HG03432 (cell line): ENCODE results near the gene SCAF1.

Experiments
- ATAC-seq: cut with Tn5 transposase; IDR thresholded peaks from one replicate; pipeline ENCODE4 v1.9.1; 2021; ENCODE audit warnings: mild to moderate bottlenecking, moderate library complexity; ENCODE audit not compliant: unreplicated experiment

The SCAF1 gene, protein sequence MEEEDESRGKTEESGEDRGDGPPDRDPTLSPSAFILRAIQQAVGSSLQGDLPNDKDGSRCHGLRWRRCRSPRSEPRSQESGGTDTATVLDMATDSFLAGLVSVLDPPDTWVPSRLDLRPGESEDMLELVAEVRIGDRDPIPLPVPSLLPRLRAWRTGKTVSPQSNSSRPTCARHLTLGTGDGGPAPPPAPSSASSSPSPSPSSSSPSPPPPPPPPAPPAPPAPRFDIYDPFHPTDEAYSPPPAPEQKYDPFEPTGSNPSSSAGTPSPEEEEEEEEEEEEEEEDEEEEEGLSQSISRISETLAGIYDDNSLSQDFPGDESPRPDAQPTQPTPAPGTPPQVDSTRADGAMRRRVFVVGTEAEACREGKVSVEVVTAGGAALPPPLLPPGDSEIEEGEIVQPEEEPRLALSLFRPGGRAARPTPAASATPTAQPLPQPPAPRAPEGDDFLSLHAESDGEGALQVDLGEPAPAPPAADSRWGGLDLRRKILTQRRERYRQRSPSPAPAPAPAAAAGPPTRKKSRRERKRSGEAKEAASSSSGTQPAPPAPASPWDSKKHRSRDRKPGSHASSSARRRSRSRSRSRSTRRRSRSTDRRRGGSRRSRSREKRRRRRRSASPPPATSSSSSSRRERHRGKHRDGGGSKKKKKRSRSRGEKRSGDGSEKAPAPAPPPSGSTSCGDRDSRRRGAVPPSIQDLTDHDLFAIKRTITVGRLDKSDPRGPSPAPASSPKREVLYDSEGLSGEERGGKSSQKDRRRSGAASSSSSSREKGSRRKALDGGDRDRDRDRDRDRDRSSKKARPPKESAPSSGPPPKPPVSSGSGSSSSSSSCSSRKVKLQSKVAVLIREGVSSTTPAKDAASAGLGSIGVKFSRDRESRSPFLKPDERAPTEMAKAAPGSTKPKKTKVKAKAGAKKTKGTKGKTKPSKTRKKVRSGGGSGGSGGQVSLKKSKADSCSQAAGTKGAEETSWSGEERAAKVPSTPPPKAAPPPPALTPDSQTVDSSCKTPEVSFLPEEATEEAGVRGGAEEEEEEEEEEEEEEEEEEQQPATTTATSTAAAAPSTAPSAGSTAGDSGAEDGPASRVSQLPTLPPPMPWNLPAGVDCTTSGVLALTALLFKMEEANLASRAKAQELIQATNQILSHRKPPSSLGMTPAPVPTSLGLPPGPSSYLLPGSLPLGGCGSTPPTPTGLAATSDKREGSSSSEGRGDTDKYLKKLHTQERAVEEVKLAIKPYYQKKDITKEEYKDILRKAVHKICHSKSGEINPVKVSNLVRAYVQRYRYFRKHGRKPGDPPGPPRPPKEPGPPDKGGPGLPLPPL

GRCh38 chr19:49641688-49642491, at the start of gene SCAF1:
Gene SCAF1, plus strand, starts transcription at chr19:49642209. Its CDS starts 2,818 bp downstream, at chr19:49645027.
- peak; percentile 60 for ATAC-seq

DNA sequence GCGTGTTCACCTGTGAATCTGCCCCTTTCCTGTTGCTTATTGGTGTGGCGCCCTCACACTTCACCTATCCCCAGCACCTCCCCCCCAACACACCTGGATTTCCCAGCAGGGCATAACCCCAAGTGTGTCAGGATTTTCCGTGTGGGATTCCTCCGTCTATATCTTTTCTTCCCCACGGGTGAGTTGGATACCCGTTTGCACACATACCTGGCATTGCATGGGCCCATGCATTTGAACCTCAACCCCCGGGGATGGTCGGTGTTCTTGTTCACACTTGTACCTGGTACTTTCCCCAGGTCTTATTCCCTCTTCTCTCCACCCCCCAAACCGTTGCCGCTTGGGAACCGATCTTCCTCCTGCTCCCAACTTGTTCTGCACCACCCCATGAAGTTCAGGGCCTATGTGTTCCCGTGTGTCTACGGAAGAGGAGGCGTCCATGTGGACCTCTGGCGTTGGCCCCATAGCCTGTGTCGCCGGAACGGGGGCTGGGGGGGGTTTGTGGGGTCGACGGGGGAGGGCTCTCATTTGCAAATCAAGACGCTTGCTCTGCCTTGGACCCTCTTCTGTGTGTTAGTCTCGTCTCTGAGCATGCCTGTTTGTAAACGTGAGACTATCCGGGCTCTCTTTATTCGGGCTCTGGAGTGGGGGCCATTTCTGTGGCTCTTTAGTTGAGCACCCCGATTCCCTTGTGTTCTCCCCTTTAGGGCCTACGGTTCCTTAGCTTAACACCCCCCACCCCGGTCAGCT, 49.4 kb upstream of the SCAF1 start:
- no peak for ATAC-seq

DNA sequence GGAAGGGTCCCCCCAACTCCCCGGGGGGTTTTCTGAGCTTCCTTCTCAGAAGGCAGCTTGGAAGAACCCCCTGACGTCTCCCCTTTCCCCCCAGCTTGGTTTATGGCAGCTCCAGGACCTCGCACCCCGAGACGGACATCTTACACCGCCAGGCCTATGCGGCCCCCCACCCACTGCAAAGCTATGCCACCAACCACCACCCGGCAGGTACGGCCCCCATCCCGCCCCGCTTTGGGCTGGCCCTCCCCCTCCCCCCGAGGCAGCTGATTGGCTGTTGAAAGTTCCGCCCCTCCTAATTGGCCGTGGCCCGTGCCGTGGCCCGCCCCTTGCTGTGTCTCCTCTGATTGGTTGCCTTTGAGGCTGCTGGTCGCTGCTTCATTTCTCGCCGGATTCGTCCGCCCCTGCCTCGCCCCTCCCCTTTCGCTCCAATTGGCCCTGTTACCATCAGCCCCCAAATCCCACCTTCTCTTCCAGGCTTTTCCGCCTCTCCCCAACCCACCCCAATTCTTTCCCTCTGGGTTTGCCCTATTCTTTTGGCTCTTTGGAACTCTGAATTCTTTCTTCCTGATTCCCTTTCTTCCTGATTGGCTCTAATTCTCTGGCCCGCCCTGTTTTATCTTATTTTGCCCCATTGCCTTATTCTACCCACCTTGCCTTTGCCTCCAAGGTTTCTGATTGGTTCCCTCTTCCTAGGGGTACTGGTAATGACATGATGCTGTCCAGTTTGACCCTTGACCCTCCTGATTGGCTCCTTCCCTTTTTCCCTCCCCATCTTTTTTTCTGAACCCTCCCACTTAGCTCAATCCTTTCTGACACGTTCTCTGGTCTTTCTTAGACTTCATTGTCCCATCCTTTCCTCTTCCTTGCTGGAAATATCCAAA, 48.5 kb upstream of the SCAF1 start:
- ATAC-seq: peak; percentile 36

DNA sequence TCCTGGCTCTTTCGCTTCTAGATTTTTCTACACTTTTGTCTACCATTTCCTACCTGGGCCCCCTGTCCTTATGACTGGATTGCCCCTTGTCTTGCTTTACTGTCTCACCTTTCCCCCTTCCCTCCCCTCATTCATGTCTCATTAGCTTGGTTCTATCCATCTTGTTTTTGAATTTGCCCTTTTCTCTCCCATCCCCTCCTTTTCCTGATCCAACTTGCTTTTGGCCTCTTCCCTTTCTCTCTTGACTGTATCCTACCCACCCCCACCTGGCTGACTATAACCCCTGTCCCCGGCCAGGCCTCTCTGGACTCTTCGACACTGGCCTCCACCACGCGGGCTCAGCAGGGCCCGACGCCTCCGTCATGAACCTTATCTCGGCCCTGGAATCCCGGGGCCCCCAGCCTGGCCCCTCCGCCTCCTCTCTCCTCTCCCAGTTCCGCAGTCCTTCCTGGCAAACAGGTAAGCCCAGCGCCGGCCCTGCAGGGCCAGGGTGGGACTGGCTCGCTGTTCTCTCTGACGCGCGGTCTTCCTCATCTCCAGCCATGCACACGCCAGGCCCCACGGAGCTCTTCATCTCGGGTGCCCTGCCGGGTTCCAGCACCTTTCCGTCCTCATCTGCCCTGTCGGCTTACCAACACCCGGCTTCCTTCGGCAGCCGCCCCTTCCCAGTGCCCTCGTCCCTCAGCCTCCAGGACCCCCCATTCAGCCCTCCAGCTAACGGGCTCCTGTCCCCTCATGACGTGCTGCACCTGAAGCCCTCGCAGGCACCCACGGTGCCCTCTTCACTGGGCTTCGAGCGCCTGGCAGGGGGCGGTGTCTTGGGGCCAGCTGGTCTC, 47.6 kb upstream of the SCAF1 start:
- ATAC-seq: no peak

DNA sequence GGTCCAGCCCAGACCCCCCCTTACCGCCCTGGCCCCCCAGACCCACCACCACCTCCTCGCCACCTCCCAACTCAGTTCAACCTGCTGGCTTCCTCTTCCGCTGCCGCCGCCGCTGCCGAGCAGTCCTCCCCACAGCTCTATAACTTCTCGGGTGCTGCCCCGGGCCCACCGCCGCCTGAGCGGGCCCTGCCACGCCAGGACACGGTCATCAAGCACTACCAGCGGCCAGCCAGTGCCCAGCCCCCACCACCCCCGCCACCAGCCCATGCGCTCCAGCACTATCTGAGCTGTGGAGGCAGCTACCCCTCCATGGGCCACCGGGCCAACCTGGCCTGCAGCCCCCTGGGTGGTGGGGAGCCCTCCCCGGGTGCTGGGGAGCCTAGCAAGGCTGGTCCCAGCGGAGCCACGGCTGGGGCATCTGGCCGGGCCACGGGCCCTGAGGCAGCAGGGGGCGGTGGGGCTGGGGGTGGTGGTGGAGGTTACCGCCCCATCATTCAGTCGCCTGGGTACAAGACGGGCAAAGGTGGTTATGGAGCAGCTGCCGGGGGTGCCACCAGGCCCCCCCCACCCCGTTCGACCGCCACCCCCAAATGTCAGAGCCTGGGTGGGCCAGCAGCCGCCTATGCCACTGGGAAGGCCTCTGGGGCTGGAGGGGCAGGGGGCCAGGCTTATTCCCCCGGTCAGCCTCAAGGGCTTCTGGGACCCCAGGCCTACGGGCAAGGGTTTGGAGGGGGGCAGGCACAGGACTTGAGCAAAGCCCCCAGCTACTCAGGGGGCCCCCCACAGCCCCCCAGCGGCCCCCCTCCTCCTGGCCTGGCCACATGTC, 46.8 kb upstream of the SCAF1 start:
- ATAC-seq: no peak

DNA sequence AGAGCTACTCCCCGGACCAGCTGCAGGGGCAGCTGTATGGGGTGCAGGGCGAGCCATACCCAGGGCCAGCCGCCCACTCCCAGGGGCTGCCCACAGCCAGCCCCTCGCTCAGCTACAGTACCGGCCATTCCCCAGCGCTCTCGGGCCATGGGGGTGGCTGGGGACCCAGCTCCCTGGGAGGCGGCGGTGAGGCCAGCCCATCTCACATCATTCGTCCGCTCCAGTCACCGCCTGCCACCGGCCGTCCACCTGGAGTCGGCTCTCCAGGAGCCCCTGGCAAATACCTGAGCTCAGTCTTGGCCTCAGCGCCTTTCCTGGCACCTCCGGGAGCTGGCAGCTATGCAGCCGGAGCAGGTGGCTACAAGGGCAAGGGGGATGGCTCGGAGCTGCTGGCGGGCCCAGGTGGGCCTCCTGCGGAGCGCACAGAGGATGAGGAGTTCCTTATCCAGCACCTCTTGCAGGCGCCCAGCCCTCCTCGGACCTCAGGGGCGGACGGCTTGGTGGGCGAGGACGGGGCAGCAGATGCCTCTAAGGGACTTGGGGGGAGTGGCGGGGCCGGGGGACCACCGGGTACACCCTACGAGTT, 46.1 kb upstream of the SCAF1 start:
- no peak for ATAC-seq

- ATAC-seq: no peak
Measured at GRCh38 chr19:49596407-49596806, 45.6 kb upstream of the SCAF1 start.

- no peak for ATAC-seq
Measured at GRCh38 chr19:49596954-49597702, 44.9 kb upstream of the SCAF1 start.

GRCh38 chr19:49597703-49597974, 44.4 kb upstream of the SCAF1 start:
- no peak for ATAC-seq

DNA sequence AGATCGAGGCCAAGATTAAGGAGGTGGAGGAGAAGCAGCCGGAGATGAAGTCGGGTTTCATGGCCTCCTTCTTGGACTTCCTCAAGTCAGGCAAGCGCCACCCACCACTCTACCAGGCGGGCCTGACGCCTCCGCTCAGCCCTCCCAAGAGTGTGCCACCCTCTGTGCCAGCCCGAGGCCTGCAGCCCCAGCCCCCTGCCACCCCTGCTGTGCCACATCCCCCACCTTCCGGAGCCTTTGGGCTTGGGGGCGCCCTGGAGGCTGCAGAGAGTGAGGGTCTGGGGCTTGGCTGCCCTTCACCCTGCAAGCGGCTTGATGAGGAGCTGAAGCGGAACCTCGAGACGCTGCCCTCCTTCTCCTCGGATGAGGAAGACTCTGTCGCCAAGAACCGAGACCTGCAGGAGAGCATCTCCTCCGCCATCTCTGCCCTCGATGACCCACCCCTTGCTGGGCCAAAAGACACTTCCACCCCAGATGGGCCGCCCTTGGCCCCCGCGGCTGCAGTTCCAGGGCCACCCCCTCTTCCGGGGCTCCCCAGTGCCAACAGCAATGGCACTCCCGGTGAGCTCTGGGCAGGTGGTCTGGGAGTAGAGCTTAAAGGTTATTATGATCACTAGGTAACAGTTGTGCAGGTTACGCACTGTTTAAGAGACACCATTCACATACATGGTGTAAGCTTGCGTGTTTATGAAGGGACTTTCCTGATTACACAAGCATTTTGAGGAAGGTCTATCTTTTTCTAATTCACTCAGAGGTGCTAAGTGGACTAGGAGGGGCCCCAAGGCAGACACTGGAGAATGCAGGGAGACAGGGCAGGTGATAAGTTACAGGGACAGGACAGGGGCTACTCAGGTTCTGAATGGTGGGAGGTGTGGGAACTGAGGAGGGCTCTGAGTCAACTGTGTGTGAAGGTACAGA, 42.4 kb upstream of the SCAF1 start:
- no peak for ATAC-seq

DNA sequence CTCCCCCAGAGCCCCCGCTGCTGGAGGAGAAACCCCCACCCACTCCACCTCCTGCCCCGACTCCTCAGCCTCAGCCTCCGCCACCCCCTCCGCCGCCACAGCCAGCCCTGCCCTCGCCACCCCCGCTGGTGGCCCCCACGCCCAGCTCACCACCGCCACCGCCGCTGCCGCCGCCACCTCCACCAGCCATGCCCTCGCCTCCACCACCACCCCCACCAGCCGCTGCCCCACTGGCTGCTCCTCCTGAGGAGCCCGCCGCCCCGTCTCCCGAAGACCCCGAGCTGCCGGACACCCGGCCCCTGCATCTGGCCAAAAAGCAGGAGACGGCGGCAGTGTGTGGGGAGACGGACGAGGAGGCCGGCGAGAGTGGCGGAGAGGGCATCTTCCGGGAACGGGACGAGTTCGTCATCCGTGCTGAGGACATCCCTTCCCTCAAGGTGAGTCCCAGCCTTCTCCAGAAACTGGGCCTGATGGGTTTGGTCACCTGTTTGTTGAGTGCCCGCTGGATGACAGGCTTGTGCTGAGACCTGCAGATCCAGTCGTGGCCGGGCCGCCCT, 40.4 kb upstream of the SCAF1 start:
- ATAC-seq: no peak

GRCh38 chr19:49602806-49603205, 39.2 kb upstream of the SCAF1 start:
- ATAC-seq: no peak

DNA sequence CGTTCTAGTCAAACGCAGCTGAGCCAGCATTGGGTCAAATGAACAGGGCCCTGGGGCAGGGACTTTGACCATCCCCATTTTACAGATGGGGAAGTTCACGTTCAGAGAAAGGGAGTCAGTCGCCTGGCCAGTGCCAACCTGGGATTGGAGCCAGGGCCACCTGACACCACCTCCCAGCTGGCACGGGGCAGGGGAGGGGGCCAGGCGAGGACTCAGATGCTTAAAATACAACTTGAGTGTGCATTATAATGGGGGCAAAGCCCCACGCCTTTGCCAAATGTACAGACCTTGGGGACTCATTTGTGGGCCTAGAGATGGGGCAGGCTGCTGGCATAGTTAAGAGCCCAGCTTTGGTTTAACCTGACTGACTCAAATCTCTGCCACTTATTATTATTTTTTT, 36.4 kb upstream of the SCAF1 start:
- ATAC-seq: no peak

DNA sequence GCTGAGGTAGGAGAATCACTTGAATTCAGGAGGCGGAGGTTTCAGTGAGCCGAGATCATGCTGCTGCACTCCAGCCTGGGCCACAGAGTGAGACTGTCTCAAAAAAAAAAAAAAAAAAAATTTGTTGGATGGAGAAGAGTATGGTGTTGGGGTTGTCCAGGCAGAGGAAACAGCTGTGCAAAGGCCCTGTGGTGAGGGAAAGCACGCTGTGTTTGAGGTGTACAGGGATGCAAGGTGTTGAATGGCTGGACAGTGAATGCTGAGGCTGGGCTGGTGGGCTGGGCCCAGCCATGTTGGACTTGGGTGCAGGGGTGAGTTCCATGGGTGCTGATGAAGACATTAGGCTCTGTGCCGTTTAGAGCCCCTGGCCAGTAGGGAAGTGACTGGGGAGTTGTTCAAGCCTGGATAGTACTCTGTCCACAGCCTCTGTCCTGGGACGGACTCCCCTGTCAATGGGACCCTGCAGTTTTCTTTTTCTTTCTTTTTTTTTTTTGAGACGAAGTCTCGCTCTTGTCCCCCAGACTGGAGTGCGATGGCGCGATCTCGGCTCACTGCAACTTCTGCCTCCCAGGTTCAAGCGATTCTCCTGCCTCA, 32.4 kb upstream of the SCAF1 start:
- ATAC-seq: no peak
